Ovary (tissue), 9 donors: ENCODE results near the gene KLHL3. TPM values are rescaled to one million over a fixed set of nuclear protein-coding genes. Genes with fewer than 3 reads are reported as not detected.

Source experiments
- DNase-seq, 5 donors: peaks; one replicate each; pipeline ENCODE4 v3.0.0-alpha.2; 2019 to 2020
- H3K27ac ChIP-seq, 2 donors: fragments of 200-600 bp; one replicate each; pipeline versions ENCODE4 v1.5.1 to v1.8.0; 2019 to 2022
- H3K27me3 ChIP-seq: fragments of 200-600 bp; one replicate; pipeline ENCODE4 v1.8.0; 2022
- H3K36me3 ChIP-seq: fragments of 200-600 bp; sonication (generic); one replicate; pipeline ENCODE4 v1.5.1; 2019
- H3K4me1 ChIP-seq: one replicate; pipeline ENCODE4 v1.8.1; 2013; ENCODE audit warnings: mild to moderate bottlenecking, moderate library complexity; ENCODE audit not compliant: insufficient read depth
- H3K4me3 ChIP-seq: fragments of 200-600 bp; sonication (generic); one replicate; pipeline ENCODE4 v1.5.1; 2017
- H3K9me3 ChIP-seq, 2 donors: fragments of 200-600 bp in 1 of 2; sonication (generic) in 1 of 2; one replicate each; pipeline versions ENCODE4 v1.5.1 to v1.8.1; 2013 to 2019; ENCODE audit warnings: mild to moderate bottlenecking in 1 of 2, moderate library complexity in 1 of 2
- EP300 ChIP-seq: sonication (generic); formaldehyde crosslinking; IDR thresholded peaks from one replicate; pipeline ENCODE4 v1.6.1; 2017; ENCODE audit warnings: antibody characterized with exemption
- POLR2A ChIP-seq: fragments of 450-650 bp; IDR thresholded peaks from one replicate; pipeline ENCODE4 v1.6.1; 2017; ENCODE audit warnings: antibody characterized with exemption, mild to moderate bottlenecking, moderate library complexity
- WGBS, 3 donors: extraction: QIAGEN DNeasy Blood & Tissue Kit in 1 of 3; methylation state at CpG; one replicate each; pipeline versions ENCODE4 v1.1.5 to v1.1.7; 2013 to 2017; 5-methylcytosine and 5-hydroxymethylcytosine counted together
- intact Hi-C, 4 donors: fragments of 100-400 bp; cut with DNase I; formaldehyde crosslinking; loops; one replicate each; pipeline versions ENCODE4 v1.11.0 to v1.15.1; 2022 to 2023
- polyA plus RNA-seq, 2 donors: library from polyadenylated mRNA; stranded (reverse); fragments of 200-250 nt in 1 of 2; fragments of 350-450 nt in 1 of 2; fragmentation: Illumina TruSeq in 1 of 2; extraction: RNeasy Lipid Tissue Mini Kit (QIAGEN cat#74804) in 1 of 2; gene quantifications; one replicate each; pipeline ENCODE4 v1.2.3, GENCODE V29; 2013 to 2014
- total RNA-seq, 7 donors: library from RNA; depleted of rRNA in 2 of 7; stranded (reverse); fragments of >200 nt in 2 of 7; fragmentation: NEBNext Ultra II Directional in 3 of 7; extraction: Animal tissue kit (Norgen Biotek cat#: 25700) in 3 of 7; gene quantifications; one replicate each; pipeline versions ENCODE4 v1.1.0 to v1.2.4, GENCODE V29; 2016 to 2023
- TF ChIP-seq, protein P1 (sequence below), 3 donors: fragments of 450-650 bp in 2 of 3; fragments of 200-600 bp in 1 of 3; IDR thresholded peaks; one replicate each; pipeline versions ENCODE4 v1.5.1 to v1.8.0; 2016 to 2022; ENCODE audit warnings: antibody characterized with exemption in 3 of 3, mild to moderate bottlenecking in 1 of 3
- donor health status: DM: no; HTN: no; CAD: no; lungs with moderate emphysema.
- donor health status: DM: no; HTN: no; CAD: no.
- donor health status: Bipolar disorder and iron deficiency.
- donor health status: DM: yes; HTN: yes; CAD: no.
- donor health status: DM: no; HTN: no; CAD: no.
- donor health status: DM: yes; HTN: yes; CAD: no.

Gene KLHL3
- total and polyA plus RNA-seq, 9 donors, result 2.9 to 15.7 (median 8.7) TPM

DNA sequence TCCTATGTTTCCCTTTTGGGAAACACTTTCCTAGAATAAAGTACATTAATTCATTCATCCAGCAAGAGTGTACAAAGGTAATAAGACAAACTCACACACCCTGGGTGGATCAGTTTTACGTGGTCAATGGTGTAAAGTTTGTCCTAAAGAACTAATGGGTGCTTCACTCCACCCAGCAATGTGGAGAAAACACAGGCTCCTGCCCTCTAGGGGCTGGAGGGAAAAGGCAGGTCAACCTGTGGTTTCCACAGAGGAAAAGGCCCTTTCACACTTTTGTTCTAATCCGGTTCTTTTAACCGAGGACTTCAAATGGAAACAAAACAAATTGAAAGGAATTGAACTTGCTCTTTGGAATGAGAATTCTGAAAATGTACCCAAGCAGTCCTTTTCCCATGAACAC, 155.9 kb downstream of the KLHL3 start:
- H3K36me3 ChIP-seq, result no peaks in the 10 kb centered on the region
- no peaks in the 10 kb centered on the region for H3K9me3 ChIP-seq
- no peaks in the 10 kb centered on the region for H3K4me1 ChIP-seq
- no peak for DNase-seq
- WGBS, 3 donors, result 74 to 75% (median 74%) methylated on average over 3 of the region's 3 CpGs
- no peaks in the 10 kb centered on the region for H3K27me3 ChIP-seq
- no peak overlapping the region for H3K27ac ChIP-seq
- no peak overlapping the region for H3K4me3 ChIP-seq
- intact Hi-C loops, result no loop called here
- no peak for TF ChIP-seq POLR2A
- no peak for TF ChIP-seq EP300
- TF ChIP-seq, protein P1, sequence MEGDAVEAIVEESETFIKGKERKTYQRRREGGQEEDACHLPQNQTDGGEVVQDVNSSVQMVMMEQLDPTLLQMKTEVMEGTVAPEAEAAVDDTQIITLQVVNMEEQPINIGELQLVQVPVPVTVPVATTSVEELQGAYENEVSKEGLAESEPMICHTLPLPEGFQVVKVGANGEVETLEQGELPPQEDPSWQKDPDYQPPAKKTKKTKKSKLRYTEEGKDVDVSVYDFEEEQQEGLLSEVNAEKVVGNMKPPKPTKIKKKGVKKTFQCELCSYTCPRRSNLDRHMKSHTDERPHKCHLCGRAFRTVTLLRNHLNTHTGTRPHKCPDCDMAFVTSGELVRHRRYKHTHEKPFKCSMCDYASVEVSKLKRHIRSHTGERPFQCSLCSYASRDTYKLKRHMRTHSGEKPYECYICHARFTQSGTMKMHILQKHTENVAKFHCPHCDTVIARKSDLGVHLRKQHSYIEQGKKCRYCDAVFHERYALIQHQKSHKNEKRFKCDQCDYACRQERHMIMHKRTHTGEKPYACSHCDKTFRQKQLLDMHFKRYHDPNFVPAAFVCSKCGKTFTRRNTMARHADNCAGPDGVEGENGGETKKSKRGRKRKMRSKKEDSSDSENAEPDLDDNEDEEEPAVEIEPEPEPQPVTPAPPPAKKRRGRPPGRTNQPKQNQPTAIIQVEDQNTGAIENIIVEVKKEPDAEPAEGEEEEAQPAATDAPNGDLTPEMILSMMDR (IDR thresholded peaks at IDR 0.05), result no peak

DNA sequence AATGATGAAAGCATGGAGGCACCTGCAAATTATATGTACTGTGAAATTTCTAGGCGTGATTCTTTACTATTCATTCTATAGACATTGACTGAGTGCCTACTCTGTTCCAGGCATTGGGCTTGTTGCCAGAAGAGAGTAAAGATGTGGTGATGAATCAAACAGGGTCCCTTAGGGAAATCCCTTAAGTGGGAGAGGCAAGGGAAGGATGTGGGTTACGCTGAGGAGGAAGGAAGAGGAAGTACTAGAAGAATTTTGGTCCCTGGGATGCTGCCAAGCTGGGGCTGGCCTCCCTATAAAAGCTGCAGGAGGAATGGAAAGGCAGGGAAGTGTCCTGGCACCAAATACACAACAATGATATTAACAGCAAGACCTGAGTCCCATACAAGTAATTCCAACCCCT, 160.0 kb downstream of the KLHL3 start:
- H3K4me3 ChIP-seq, result no peak overlapping the region
- H3K36me3 ChIP-seq, result no peaks in the 10 kb centered on the region
- H3K9me3 ChIP-seq, result no peaks in the 10 kb centered on the region
- intact Hi-C loops, result no loop called here
- no peak overlapping the region for H3K27ac ChIP-seq
- no peak for DNase-seq
- TF ChIP-seq POLR2A (no peak), EP300 (no peak)
- TF ChIP-seq, protein P1 (IDR thresholded peaks at IDR 0.05), result no peak
- 52 to 61% (median 54%) methylated on average over 2 of the region's 2 CpGs for WGBS, 3 donors
- no peaks in the 10 kb centered on the region for H3K4me1 ChIP-seq
- H3K27me3 ChIP-seq, result no peaks in the 10 kb centered on the region

DNA sequence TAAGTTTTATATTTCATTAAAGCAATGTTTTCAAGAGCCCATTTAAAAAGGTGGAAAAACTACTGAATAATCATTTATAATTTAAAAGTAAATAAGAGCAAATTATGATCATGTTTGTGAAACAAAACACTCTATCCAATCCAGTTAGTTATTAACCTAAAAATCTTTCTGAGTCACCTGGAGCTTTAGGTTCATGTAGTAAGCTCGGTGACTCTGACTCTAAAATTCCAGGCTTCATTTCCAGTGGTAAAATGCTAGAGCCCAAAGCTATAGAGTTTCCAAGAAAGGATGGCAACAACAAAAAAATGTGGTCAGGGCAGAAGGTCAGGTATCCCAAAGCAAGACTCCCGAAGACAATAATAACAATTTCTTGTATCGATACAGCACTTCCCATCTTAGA, 160.7 kb downstream of the KLHL3 start:
- Histone ChIP-seq H3K27ac (no peak overlapping the region), H3K4me1 (no peaks in the 10 kb centered on the region), H3K9me3 (no peaks in the 10 kb centered on the region), H3K27me3 (no peaks in the 10 kb centered on the region), H3K4me3 (no peak overlapping the region), H3K36me3 (no peaks in the 10 kb centered on the region)
- WGBS, 3 donors, result 79 to 85% (median 80%) methylated on average over 3 of the region's 3 CpGs
- TF ChIP-seq EP300 (no peak), POLR2A (no peak)
- TF ChIP-seq, protein P1 (IDR thresholded peaks at IDR 0.05), result no peak
- intact Hi-C loops, result no loop called here
- DNase-seq, result no peak

DNA sequence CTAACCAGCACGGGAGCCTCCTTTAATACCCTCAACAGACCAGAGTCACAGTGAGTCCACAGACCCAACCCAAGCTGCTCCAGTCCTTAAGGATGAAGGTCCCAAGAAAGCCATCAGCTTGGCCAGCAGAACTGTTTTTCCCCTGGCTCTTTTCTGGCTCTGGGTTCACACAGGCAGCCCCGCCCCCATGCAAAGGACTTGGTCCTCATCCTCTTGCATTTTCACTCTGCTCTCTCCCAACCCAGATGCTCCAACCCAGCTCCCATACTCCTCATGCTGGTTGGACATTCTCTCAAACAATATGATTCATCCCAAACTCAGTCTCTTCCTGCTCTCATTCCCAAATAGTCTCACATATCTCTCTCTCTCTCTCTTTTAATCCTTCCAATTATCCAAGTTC, 162.5 kb downstream of the KLHL3 start:
- H3K27me3 ChIP-seq, result no peaks in the 10 kb centered on the region
- H3K4me3 ChIP-seq, result no peak overlapping the region
- TF ChIP-seq EP300 (no peak), POLR2A (no peak)
- TF ChIP-seq, protein P1 (IDR thresholded peaks at IDR 0.05), result no peak
- WGBS, 3 donors, result 79 to 86% (median 84%) methylated on average over 2 of the region's 2 CpGs
- intact Hi-C loops, result no loop called here
- no peaks in the 10 kb centered on the region for H3K4me1 ChIP-seq
- no peak for DNase-seq
- H3K9me3 ChIP-seq, result no peaks in the 10 kb centered on the region
- H3K36me3 ChIP-seq, result no peaks in the 10 kb centered on the region
- H3K27ac ChIP-seq, result no peak overlapping the region
